ENCODE measurements around the gene ARID3A.
A peak's percentile ranks its signal among the peaks of the same experiment; 100 is the strongest.

The ARID3A gene

GRCh38 chr19:913080-913748, 12.6 kb upstream of the ARID3A start, which contains the start of gene R3HDM4:
Gene R3HDM4, minus strand, starts transcription at chr19:913219. Its CDS starts 62 bp downstream, at chr19:913157.
- Histone ChIP-seq H3K4me1 (peaks cover 0 to 38% (median 26%) of the 10 kb centered on the region in 4 donors), H3K36me3 (no peaks in the 10 kb centered on the region), H3K27me3 (peaks cover 0 to 19% of the 10 kb centered on the region in 2 donors), H3K4me3 (peak within 1 kb of the TSS; percentile 86 to 98), H3K9me3 (no peaks in the 10 kb centered on the region), H3K27ac (peak within 1 kb of the TSS; percentile 92 to 93)
- peak; percentile 63 to 88 for DNase-seq
- TF ChIP-seq CTCF (IDR thresholded peaks at IDR 0.05) = no peak
- intact Hi-C loops (cut with DNase I; ENCODE audit: low total_unique reads) = loop anchor here (5.0 kb wide), 1 partner anchor 251 kb away; the partner anchor contains the start of gene RNF126

GRCh38 chr19:916645-917322, 9.1 kb upstream of the ARID3A start:
- DNase-seq = no peak
- intact Hi-C loops (cut with DNase I; ENCODE audit: low total_unique reads) = loop anchor here (5.0 kb wide), 2 partner anchors 59 to 144 kb away; partner anchors contain the start of gene CFD
- peaks cover 0 to 59% (median 48%) of the 10 kb centered on the region in 4 donors for H3K4me1 ChIP-seq

DNA sequence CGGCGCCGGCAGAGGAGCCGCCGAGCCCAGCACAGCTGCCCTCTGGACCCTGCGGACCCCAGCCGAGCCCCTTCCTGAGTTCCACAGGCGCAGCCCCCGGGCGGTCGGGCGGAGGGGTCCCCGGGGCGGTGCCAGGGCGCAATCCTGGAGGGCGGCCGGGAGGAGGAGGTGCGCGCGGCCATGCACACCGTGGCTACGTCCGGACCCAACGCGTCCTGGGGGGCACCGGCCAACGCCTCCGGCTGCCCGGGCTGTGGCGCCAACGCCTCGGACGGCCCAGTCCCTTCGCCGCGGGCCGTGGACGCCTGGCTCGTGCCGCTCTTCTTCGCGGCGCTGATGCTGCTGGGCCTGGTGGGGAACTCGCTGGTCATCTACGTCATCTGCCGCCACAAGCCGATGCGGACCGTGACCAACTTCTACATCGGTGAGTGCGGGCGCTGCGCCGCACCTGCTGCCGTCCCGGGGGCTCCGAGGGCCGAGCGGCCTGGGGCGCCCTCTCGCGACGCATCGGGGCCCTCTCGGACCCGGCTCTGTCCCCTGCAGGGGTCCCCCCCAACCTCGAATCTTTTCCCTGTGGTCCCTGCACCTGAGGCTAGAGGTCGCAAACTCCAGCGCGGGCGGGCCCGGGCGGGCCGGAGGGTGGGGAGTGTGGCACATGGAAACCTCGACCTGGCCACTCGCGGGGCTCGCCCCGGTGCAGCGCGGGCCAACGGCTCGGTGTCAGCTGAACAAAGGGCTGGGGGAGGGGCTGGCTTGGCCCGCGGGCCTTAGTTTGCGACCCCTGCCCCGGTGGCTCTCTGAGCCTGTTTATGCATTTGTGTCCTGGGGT, 8.3 kb upstream of the ARID3A start, which contains the start of gene KISS1R:
Gene KISS1R, plus strand, starts transcription at position 11 of the 829 bp plus-strand sequence. Its CDS starts 170 bp downstream, at position 181.
- Histone ChIP-seq H3K4me3 (peak within 1 kb of the TSS; percentile 27 to 39), H3K9me3 (no peaks in the 10 kb centered on the region), H3K4me1 (peaks cover 0 to 54% (median 48%) of the 10 kb centered on the region in 4 donors), H3K27me3 (peaks cover 12 to 52% of the 10 kb centered on the region in 2 donors), H3K36me3 (no peaks in the 10 kb centered on the region), H3K27ac (no peak within 1 kb of the TSS)
- peak in 1 of 2 experiments; percentile 16 for TF ChIP-seq CTCF (IDR thresholded peaks at IDR 0.05)
- DNase-seq = no peak
- intact Hi-C loops (cut with DNase I; ENCODE audit: low total_unique reads) = loop anchor here (5.0 kb wide), 2 partner anchors 60 to 145 kb away; partner anchors contain the start of gene CFD

More at GRCh38 chr19:916645-917322, 9.1 kb upstream of the ARID3A start:
- H3K9me3 ChIP-seq = no peaks in the 10 kb centered on the region
- H3K27ac ChIP-seq = no peak overlapping the region
- H3K27me3 ChIP-seq = peaks cover 12 to 52% of the 10 kb centered on the region in 2 donors
- no peaks in the 10 kb centered on the region for H3K36me3 ChIP-seq
- no peak for TF ChIP-seq CTCF (IDR thresholded peaks at IDR 0.05)
- peak overlapping the region; percentile 27 to 39 for H3K4me3 ChIP-seq

DNA sequence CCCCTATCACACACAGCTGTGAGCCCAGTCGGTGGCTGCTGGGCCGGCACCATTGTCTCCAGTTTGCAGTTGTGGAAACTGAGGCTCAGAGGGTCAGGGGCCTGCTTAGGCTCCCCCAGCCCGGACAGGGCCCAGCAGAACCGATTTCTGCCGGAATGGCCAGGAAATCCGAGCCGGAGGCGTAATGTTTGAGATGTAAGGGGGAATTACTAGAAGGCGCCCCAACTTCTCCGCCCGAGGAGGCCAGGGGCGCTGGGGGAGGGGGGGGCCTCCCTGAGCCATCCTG, 7.7 kb upstream of the ARID3A start:
- intact Hi-C loops (cut with DNase I; ENCODE audit: low total_unique reads) = loop anchor here (5.0 kb wide), 2 partner anchors 61 to 146 kb away; partner anchors contain the start of gene CFD
- no peak for TF ChIP-seq CTCF (IDR thresholded peaks at IDR 0.05)
- no peak for DNase-seq
- peak overlapping the region in 1 of 2 donors; percentile 39 for H3K4me3 ChIP-seq
- peaks cover 0 to 54% (median 48%) of the 10 kb centered on the region in 4 donors for H3K4me1 ChIP-seq
- H3K27ac ChIP-seq = no peak overlapping the region
- H3K9me3 ChIP-seq = no peaks in the 10 kb centered on the region
- H3K27me3 ChIP-seq = peaks cover 12 to 52% of the 10 kb centered on the region in 2 donors
- H3K36me3 ChIP-seq = no peaks in the 10 kb centered on the region
